RWPE2 (cell line): Measurements from ENCODE around the gene BARHL1.

Experiments used
- ATAC-seq: fragments of 200-7000 bp; cut with Tn5 transposase; 3 replicates; pipeline ENCODE4 v1.9.1; 2021; ENCODE audit warnings: low read depth
- DNase-seq: peaks from one replicate; pipeline ENCODE4 v3.0.0-alpha.2; 2020; ENCODE audit warnings: low spot score
- H3K27ac ChIP-seq: fragments of 450-650 bp; 2 replicates; pipeline ENCODE4 v1.5.1; 2017; ENCODE audit warnings: mild to moderate bottlenecking; ENCODE audit not compliant: poor library complexity, severe bottlenecking
- H3K27me3 ChIP-seq: fragments of 250-450 bp; sonication (Bioruptor Pico); 2 replicates; pipeline ENCODE4 v1.5.1; 2021; ENCODE audit warnings: mild to moderate bottlenecking, moderate library complexity; ENCODE audit not compliant: insufficient read depth, poor library complexity, severe bottlenecking
- H3K36me3 ChIP-seq: fragments of 250-450 bp; sonication (Bioruptor Pico); 2 replicates; pipeline ENCODE4 v1.5.1; 2020; ENCODE audit warnings: low read depth, mild to moderate bottlenecking, moderate library complexity
- H3K4me1 ChIP-seq: fragments of 250-450 bp; sonication (Bioruptor Pico); 2 replicates; pipeline ENCODE4 v1.5.1; 2021; ENCODE audit warnings: mild to moderate bottlenecking, moderate library complexity; ENCODE audit not compliant: insufficient read depth, poor library complexity, severe bottlenecking
- H3K4me3 ChIP-seq: fragments of 250-450 bp; sonication (Bioruptor Pico); 2 replicates; pipeline ENCODE4 v1.5.1; 2021; ENCODE audit warnings: mild to moderate bottlenecking, moderate library complexity; ENCODE audit not compliant: severe bottlenecking
- H3K9me3 ChIP-seq: fragments of 250-450 bp; sonication (Bioruptor Pico); 2 replicates; pipeline ENCODE4 v1.5.1; 2021; ENCODE audit warnings: mild to moderate bottlenecking, moderate library complexity; ENCODE audit not compliant: severe bottlenecking
- TF ChIP-seq, protein P1 (sequence below): fragments of 450-650 bp; IDR thresholded peaks from one replicate; pipeline ENCODE4 v1.5.1; 2017; ENCODE audit warnings: mild to moderate bottlenecking, moderate library complexity; ENCODE audit not compliant: poor library complexity, severe bottlenecking

BARHL1 gene

DNA sequence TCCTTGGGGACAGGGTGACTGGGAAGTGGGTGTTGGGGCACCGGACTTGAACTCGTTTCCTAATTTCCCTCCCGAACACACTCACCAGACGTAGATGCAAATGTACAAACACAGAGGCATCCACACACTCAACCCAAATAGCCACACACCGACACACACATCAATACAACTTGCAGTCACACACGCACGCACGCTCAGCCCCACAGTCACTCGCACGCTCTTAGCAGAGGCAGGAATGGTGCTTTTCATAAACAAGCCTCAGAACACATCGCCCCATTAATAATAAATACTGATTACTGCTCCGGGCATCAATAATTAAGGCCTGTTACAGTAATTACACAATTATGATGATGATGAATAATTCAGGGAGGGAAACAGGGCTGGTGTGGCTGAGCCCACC, 5.7 kb downstream of the BARHL1 start:
- TF ChIP-seq, protein P1, sequence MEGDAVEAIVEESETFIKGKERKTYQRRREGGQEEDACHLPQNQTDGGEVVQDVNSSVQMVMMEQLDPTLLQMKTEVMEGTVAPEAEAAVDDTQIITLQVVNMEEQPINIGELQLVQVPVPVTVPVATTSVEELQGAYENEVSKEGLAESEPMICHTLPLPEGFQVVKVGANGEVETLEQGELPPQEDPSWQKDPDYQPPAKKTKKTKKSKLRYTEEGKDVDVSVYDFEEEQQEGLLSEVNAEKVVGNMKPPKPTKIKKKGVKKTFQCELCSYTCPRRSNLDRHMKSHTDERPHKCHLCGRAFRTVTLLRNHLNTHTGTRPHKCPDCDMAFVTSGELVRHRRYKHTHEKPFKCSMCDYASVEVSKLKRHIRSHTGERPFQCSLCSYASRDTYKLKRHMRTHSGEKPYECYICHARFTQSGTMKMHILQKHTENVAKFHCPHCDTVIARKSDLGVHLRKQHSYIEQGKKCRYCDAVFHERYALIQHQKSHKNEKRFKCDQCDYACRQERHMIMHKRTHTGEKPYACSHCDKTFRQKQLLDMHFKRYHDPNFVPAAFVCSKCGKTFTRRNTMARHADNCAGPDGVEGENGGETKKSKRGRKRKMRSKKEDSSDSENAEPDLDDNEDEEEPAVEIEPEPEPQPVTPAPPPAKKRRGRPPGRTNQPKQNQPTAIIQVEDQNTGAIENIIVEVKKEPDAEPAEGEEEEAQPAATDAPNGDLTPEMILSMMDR: no peak
- peaks cover 85% of the 10 kb centered on the region for H3K27me3 ChIP-seq
- ATAC-seq: no peak
- no peaks in the 10 kb centered on the region; the same call in 1 of the 2 replicates for H3K36me3 ChIP-seq
- no peak overlapping the region for H3K4me3 ChIP-seq
- no peaks in the 10 kb centered on the region for H3K9me3 ChIP-seq
- H3K27ac ChIP-seq: no peak overlapping the region
- H3K4me1 ChIP-seq: no peaks in the 10 kb centered on the region
- DNase-seq: no peak

DNA sequence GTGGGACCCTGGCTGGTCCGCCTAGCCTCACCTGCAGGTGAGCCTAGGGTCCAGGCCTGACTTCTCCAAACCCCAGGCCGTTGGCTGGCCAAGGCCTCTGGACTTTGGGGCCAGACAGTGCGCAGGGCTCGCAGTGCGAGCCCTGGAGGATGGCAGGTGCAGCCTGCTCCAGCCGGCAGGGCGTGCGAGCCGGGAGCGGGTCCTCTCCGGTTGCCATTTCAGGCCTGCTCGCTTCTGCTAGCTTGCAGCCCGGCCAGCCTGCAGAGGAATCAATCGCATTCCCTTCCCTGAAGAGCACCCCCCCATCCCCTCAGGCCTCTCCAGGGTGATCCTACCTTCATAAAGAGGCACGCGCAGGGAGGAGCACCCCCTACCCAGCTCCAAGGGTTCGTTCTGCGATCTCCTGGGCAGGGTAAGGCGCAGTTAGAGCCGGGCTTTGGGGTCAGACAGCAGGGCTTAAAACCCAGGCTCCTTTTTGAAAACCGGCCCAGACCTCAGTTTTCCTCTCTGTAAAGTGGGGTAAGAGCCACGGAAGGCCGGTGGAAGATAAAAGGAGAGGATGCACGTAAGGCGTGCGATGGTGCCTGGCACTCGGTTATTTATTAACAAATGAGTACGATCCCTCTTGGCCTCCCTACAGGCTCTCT, 6.2 kb downstream of the BARHL1 start:
- peaks cover 80% of the 10 kb centered on the region for H3K27me3 ChIP-seq
- no peaks in the 10 kb centered on the region for H3K9me3 ChIP-seq
- ATAC-seq (no peak), DNase-seq (no peak)
- H3K4me1 ChIP-seq: no peaks in the 10 kb centered on the region
- H3K4me3 ChIP-seq: no peak overlapping the region
- H3K36me3 ChIP-seq: no peaks in the 10 kb centered on the region; the same call in 1 of the 2 replicates
- no peak overlapping the region for H3K27ac ChIP-seq
- TF ChIP-seq, protein P1: no peak

DNA sequence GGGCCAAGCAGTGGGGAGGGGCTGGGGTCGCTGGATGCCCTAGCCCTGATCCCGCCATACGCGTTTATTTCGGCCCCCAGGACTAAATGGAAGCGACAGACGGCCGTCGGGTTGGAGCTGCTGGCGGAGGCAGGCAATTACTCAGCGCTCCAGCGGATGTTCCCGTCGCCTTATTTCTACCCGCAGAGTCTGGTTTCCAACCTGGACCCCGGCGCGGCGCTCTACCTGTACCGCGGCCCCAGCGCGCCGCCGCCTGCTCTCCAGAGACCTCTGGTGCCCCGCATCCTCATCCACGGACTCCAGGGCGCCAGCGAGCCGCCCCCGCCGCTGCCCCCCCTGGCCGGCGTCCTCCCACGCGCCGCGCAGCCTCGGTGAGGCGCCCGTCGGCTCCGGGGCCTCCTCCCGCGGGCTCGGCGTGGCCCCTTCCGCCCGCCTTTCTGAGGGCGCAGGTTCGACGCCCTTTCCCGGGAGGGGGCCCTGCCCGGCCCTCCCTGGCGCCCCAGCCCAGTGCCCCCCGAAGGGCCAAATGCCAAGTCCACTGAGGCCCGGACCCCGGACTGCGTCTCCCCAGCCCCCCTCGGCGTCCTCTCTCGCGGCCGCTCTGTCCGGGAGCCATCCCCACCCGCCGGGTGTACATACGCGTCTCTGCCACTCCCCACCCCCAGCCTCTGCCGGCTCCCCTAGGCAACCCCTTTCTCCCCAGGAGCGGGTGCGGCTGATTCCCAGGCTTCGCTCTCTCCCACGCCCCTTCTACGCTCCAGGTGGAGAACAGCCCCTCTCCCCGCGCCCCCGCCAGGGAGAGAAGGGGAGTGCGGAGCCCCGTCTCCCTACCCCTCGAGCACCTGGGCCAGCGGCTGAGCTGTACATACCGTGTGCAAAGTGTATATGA, 7.0 kb downstream of the BARHL1 start:
- Histone ChIP-seq H3K4me3 (no peak overlapping the region), H3K27ac (no peak overlapping the region), H3K9me3 (no peaks in the 10 kb centered on the region), H3K27me3 (peaks cover 73% of the 10 kb centered on the region), H3K4me1 (no peaks in the 10 kb centered on the region), H3K36me3 (peaks cover 4% of the 10 kb centered on the region; the same call in 1 of the 2 replicates)
- DNase-seq (no peak), ATAC-seq (peak; percentile 42; the same call in 2 of the 3 replicates)
- TF ChIP-seq, protein P1: no peak

DNA sequence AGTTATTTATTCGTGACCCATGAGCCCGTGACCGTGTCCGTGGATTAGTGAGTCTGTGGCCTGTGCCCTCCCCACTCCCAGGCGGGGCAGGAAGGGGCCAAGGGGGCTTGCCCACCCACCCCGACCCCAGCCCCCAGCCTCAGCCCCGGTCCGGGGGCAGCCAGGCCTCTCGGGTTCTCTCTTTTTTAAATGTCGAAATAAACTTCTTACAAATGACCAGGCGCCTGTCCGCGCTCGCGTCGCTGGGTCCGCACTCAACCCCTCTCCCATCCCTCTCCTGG, 7.6 kb downstream of the BARHL1 start:
- Histone ChIP-seq H3K27me3 (peaks cover 67% of the 10 kb centered on the region), H3K27ac (no peak overlapping the region), H3K9me3 (no peaks in the 10 kb centered on the region), H3K4me1 (no peaks in the 10 kb centered on the region), H3K4me3 (no peak overlapping the region), H3K36me3 (peaks cover 4% of the 10 kb centered on the region; the same call in 1 of the 2 replicates)
- DNase-seq (no peak), ATAC-seq (no peak)
- TF ChIP-seq, protein P1: no peak
